NCI-H460 (cell line): ENCODE results near the gene ITGB5. TPM values are rescaled to one million over a fixed set of nuclear protein-coding genes. Genes with fewer than 3 reads are reported as not detected.

Experiments used
- DNase-seq: peaks from one replicate; pipeline ENCODE4 v3.0.0-alpha.2; 2016; ENCODE audit warnings: low read depth; ENCODE audit errors: extremely low read depth
- total RNA-seq: library from RNA; depleted of rRNA; stranded (reverse); fragments of >200 nt; shearing (Covaris generic); gene quantifications from 2 replicates; pipeline ENCODE4 v1.2.3, GENCODE V29; 2014

Gene ITGB5
- total RNA-seq, 1 experiment from 2014 or later, result 127 TPM

DNA sequence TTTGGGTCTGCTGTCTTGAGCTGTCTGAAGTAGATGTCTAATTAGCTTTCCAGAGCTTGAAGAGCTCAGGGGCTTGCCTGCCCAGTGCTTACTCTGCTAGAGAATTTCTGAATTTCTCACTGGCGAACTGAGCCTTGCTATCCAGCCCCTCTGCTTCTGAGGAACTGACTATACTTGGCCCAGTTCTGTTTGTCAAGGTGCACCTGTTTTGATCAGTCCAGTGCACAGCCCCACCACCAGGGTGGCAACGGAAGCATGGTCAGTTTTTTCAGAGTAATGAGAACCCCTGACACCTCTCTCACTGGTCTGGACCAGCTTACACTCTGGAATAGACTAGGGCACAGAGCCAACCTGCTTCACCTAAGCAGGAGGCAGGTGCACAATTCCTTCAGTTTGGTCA lies 25.2 kb downstream of the ITGB5 start:
- DNase-seq, result no peak

DNA sequence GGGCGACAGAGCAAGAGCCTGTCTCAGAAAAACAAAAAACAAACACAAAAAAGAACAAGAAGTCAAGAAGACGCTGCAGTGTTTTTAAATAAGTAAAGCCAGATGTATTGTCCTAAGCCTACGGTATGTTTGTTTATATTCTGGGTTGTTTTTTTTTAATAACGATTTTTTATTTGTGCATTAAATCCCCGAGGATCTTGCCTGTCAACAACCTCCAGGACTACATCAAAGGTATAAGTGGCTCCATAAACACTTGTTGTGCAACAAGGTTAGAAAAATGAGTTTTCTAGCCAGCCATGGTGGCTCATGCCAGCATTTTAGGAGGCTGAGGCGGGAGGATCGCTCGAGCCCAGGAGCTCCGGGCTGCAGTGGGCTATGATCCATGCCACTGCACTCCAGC lies 26.1 kb downstream of the ITGB5 start:
- DNase-seq, result no peak

DNA sequence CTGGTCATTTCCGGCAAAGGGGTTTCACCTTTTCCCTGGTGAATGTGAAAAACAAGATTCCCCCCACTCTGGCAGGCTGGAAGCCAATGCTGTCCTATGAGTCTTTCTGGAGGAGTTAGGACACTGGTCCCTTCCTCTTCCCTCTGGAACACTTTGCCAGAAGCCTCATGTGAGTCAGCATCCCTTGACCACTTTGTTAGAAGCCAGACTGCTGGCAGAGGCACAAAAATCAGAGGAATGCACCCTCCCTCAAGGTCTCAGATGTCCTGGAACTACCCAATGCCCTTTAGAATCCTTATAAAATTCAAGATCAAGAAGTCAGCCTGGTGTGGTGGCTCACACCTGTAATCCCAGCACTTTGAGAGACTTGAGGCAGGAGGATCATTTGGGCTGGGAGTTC lies 26.6 kb downstream of the ITGB5 start:
- no peak for DNase-seq

DNA sequence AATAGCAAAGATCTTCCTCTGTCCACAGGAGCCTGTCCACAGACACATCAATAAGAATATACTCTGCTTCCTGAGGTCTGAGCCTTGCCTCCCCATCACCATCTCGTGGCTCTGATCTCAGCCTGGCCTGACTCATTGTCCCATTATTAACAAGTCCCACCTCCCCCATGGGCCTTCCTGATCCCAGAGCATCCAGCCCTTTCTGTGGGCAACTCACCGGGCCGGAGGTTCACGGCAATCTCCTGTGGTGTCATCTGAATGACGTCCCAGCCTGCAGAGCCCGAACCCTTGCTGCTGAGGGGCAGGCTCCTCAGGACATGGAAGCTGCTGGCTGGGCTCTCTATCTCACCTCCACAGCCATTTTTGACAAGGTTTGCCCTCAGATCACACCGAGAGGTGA lies 28.1 kb downstream of the ITGB5 start:
- no peak for DNase-seq

DNA sequence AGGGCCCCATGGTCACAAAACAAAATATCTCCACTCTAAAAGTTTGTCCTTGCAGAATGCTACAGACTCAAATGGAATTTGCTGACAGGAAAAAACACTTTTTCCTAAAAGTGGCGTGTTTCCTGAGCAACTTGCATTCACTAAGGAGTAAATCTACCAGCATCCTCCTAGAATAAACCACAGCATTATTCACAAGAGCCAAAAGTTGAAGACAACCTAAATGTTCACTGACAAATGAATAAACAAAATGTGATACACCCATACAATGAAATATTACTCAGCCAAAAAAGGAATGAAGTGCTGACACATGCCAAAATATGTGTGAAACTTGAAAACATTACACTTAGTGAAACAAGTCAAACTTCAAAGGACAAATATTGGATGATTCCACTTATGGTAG lies 28.9 kb downstream of the ITGB5 start:
- DNase-seq, result no peak

DNA sequence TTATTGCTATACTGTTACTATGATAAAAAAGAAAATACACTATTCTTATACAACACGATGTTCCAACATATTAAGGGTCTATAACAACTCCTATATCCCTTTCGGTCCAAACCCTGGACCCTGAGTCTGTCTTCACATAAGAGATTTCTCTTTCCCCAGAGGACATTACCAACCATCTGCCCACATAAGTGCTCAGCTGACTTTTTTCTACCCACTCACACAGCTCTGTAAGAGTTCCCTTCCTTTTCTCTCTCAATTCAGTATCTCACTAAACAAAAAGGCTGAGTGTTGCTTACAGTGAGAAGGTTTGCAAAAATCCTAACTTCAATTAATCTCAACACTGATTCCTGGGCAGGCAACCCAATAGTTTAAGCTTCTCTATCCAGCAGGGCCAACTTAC lies 30.5 kb downstream of the ITGB5 start:
- no peak for DNase-seq

DNA sequence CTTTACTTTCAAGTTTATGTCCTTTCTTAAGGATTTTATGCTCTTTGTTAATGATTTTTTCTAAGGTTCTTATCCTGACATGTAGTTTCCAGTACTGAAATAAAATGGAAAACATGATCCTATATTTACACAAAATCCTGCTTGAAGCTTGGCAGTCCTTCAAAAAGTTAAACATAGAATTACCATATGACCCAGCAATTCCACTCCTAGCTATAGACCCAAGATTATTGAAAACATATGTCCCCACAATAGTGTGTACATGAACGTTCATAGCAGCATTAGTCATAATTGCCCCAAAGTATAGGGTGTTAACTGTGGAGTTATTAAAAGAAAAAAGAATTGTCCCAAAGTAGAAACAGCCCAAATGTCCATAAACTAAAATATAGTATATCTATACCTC lies 33.2 kb downstream of the ITGB5 start:
- DNase-seq, result no peak

DNA sequence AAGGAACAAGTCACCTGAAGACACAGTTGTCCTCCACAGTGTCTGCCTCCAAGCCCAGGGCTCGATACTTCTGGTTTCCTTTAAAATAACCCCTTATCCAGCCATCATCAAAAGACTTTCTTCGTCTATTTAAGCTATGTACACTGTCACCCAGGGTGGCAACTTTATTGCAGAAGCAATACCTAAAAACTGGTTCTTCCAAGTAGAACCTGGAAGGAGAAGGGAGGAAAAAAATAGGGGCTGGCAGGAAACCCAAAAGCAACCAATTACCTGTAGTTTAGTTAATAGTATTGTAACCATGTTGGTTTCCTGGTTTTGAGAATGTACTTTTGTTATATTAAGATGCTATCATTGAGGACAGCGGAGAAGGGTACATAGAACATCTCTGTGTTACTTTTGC lies 33.7 kb downstream of the ITGB5 start:
- DNase-seq, result no peak

DNA sequence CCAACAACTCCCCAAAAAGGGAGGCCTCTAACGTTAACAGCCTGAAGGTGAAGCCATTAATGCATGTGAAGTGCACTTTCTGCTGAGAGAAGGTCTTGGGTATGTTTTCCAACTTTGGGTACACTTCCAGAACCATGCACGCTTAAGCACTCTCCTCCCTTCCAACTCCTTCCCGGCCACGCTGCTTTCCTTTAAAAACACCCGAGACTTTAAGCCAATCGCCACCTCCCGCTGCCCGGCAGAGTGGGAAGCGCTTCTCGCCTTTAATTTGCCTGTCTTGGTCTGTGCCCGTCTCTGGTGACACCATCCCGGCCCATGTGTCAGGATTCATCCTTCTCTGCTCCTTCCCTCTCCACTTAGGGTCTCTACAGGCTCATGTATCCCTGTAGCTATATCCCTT lies 35.3 kb downstream of the ITGB5 start:
- DNase-seq, result no peak

DNA sequence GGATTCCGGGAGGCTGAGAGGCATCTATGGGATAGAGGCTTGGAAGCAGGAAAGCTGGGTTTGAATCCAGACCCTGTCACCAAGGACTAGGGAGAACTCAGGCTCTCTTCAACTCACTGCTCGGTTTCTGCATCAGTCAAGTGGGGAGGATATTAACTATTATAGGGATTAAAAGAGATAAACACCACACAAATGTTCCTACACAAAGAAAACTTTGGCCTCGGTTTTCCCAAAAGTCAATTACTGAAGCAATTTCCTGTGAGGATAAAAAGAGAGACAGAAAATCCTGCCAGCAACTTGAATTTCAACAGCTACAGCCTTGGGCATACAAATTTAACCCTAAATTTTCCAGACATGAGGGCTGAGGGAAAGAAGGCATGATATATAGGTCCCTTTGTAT lies 36.0 kb downstream of the ITGB5 start:
- no peak for DNase-seq

DNA sequence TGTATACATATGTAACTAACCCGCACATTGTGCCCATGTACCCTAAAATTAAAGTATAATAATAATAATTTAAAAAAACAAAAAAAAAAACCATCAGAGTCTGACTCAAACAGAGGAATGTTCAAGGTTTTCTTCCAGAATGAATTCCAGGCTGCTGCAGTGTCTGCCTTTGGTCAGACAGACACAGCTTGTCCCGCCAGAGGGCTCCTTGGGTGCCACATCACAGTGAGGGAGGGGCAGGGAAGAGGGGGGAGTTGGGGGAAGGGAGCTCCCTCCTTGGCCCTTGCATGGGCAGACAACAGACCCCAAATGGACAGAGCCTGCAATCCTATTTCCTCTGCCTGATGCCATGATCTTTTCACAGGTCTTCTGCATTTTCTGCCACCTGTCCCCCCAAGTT lies 36.5 kb downstream of the ITGB5 start:
- DNase-seq, result no peak

DNA sequence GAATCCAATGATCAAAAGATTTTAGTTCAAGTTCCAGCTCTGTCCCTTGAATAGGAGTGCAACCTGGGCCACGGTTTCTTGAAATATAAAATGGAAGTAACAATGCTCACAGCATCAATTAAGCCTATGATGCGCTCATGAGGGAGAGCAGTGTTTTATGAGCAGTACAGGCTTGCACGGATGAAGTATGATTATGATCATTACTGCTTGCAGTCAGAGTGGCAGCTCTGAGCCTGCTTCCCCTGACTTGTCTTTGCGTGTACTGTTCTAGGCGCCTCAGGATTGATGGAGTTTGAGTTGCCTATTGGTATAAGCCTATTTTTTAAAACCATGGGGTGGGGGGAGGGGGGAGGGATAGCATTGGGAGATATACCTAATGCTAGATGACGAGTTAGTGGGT lies 37.0 kb downstream of the ITGB5 start:
- no peak for DNase-seq

DNA sequence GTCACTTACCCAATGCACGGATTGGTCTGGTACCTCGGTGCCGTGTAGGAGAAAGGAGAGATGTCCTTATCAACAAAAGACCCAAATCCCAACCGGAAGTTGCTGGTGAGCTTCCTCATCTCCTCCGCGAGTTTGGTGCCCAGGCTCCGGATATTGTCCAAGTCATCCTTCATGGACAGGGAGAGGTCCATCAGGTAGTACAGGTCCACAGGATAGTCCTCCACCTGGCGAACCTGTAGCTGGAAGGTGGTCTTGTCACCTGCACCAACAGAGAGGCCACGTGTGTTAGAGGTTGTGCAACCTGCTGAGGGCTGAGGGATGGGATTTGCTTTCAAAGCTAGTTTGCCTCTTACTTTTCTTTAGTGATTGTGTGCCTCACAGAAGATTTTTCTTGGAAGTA lies 38.9 kb downstream of the ITGB5 start:
- no peak for DNase-seq

DNA sequence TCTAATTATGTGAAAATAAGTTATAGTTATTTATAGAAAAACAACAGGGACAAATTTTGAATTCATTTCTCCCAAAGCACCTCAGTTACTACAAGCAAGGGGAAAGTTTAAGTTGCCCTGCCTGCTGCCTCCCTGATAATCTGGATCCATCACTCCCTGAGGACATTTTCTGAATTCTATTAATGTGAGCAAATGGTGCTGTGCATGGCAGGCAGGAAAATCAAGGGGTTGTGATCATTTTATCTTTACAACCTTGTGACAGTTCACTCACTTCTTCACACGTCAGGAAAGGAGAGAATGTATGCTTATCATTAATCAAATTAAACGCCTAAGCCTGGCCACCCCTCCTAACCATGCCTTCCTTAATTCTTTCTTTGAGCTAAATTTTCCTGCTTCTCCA lies 39.3 kb downstream of the ITGB5 start:
- no peak for DNase-seq

DNA sequence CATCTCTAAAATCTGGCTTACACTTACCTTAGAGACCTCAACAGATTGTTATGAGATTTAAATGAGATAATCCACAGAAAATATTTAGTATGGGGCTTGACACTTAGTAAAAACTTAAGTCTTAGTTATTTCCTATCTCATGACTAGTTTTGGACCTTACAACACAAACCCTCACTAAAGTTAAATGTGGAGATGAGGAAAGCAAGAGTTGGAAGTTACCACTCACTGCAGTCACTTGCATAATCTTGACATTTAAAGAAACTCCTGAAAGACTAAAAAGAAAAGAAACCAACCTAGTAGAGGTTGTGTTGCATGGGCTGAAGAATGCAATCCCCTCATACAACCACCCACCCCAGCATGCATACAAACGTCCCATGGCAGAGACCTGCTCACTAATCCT lies 40.1 kb downstream of the ITGB5 start:
- DNase-seq, result no peak

DNA sequence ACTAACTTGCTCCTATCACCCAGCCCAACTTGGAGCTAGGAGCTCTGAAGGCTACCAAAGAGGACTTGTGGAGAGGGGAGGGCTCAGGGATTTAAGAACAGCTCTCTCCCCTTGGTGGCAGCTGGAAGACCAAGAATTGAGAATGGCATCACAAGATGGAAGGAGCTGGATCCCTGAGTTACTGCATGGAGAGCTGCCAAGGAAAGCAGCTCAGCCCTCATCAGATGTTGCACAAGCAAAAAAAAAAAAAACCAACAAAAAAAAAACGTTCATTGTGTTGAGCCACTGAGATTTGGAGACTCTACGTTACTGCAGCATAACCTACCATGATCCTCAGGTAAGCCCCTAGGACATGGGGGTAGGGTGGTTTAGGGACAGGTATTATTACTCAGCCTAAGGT lies 41.0 kb downstream of the ITGB5 start:
- DNase-seq, result no peak

DNA sequence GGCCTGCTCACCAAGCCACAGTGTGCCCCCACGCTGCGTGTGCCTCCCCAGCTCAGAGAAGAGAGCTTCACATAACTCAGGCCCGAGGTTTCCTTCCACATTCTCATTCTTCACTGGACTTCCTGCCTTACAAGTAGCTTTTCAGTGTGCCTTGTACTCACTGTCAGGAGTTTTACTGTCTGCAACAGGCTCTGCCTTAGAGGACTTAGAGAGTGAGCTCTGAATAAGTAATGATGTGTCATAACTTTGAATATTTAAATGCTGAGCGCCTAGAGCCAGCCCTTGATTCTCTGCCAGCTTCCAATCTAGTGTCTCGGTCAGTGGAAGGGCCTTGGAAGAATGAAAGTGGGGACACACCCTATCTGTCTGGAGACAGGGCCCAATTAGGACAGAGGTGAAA lies 41.8 kb downstream of the ITGB5 start:
- no peak for DNase-seq

DNA sequence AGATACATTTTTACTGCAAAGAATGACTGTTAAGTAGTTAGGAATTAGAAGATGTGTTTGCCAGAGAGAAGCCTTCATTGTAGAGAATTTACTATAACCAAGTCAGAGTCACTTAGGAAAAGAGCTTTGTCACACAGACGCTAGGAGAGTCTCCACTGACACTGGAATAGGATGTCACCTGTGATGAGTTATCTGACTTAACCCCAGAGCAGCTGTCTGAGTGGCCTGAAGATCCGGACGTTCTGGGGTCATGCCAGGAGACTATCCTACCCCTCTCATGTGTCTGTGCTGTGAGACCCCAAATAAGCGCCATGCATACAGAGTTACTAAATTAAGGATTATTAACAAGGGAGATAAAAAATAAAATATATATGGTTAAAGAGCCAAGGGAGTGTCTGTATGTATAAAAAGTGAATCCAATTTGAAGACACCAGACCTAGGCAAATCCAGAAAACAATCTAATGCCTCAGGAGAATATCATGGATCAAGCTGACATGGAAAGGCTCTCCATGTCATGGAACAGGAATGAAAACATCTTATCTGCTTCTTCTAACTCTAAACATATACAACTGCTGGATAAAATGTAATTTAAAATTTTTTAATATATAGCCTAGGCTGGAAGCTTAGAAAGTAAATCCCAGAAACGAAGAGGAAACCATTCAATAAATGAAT lies 43.5 kb downstream of the ITGB5 start:
- DNase-seq, result no peak

DNA sequence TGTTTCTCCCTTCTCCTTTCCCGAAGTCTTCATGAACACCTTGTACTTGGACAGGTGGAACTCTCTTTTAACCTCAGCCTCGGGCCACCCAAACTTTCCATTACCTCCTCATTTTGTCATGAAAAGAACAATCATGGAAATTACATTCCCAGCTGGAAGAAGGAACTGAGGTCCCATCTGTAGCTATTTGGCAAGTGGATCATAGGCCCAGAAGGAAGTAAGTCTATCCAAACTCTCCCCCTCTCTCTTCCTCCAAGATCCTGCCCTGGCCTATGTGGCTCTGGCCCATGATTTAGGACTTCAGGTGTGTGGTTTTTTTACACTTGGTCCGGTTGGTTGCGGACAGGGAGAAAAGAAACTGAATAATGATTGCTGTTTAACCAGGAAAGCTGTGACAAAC lies 44.1 kb downstream of the ITGB5 start:
- no peak for DNase-seq

DNA sequence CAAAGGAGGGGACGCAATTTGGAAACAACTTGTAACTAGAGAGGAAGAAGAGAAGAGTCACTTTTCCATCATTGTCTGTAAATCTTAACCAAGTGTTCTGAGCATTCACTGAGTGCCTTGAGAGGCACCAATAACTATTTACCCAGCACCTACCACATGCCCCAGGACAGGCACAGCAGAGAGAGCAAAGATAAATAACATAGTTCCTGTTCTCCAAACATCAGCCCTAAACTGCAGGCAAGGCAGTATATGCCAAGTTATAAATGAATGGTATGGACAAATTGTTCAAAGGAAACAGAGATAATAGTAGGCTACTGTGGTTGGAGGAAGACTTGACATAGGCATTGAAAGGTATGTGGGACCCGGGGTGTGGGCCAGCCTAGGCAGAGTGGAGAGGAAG lies 45.6 kb downstream of the ITGB5 start:
- DNase-seq, result no peak

DNA sequence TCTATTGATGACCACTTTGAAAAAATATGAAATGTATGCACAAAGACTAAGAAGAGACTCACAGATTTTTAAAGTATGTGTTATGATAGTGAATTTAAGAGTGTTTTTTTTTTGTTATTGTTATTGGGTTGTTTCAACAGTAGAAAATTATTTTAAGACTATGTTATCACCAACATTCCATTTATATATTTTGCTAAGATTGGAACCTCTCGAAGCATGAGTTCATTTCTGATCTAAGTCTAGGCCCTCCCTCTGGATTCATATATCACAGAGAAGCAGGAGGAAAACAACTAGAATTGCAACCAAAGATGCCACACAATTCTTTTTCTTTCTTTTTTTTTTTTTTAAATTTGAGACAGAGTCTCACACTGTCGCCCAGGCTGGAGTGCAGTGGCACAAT lies 46.8 kb downstream of the ITGB5 start:
- no peak for DNase-seq

DNA sequence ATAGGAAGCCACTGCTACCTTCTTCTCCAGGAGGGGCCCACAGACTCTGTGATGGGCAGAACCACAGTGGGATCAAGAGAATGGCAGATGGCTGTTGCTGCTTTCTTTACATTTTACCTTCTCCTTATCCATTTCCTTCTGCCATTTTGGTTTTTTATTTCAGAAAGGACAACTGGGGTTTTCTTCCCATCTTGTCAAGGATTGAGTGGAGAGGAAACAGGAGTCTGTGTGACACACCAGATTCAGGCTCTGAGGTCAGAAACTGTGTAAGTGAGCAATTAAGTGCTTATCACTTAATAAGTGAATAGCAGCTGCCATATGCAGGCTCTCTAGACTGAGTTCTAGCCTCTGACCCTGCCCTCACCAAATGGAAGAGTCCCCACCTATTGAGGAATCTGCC lies 47.3 kb downstream of the ITGB5 start:
- DNase-seq, result no peak

DNA sequence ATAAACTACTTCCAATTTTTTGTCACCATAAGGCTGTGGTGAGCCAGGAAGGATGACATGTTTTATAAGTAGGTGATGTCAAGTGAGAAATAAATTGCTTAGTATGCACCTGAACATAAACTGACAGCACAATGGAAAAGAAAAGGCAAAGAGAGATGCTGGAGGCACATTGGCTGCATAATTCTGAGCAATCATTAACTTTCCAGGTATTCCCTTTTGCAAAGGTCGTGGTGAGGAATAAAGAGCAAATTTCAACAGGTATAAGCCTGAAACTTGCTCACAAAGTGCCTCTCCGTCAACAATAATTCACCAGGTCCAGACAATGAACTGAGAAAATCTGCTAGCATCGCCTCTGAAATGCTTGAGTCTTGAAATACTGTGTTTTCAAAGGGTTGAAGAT lies 48.2 kb downstream of the ITGB5 start:
- no peak for DNase-seq
